ENCODE measurements around the gene KRTAP13-3. TPM values are rescaled to one million over a fixed set of nuclear protein-coding genes. Genes with fewer than 3 reads are reported as not detected.

Gene KRTAP13-3
- total RNA-seq, 1 donor from 2014 or later = not detected

Other genes with a start within 250 kb of the KRTAP13-3 start
- not detected in 2 replicates for gene CLDN8, start 209.8 kb downstream of the KRTAP13-3 start, total RNA-seq
- gene KRTAP24-1, start 143.0 kb downstream of the KRTAP13-3 start, total RNA-seq = not detected in 2 replicates
- not detected in 2 replicates for gene KRTAP25-1, start 136.4 kb downstream of the KRTAP13-3 start, total RNA-seq
- gene KRTAP26-1, start 105.6 kb downstream of the KRTAP13-3 start, total RNA-seq = not detected in 2 replicates
- not detected in 2 replicates for gene KRTAP27-1, start 88.2 kb downstream of the KRTAP13-3 start, total RNA-seq
- gene KRTAP23-1, start 77.3 kb downstream of the KRTAP13-3 start, total RNA-seq = not detected in 2 replicates
- gene KRTAP13-2, start 53.7 kb downstream of the KRTAP13-3 start, total RNA-seq = not detected in 2 replicates
- not detected in 2 replicates for gene KRTAP13-1, start 29.9 kb downstream of the KRTAP13-3 start, total RNA-seq
- not detected in 2 replicates for gene KRTAP13-4, start 4.3 kb upstream of the KRTAP13-3 start, total RNA-seq
- gene KRTAP15-1, start 14.3 kb upstream of the KRTAP13-3 start, total RNA-seq = not detected in 2 replicates
- not detected in 2 replicates for gene KRTAP19-1, start 54.4 kb upstream of the KRTAP13-3 start, total RNA-seq
- not detected in 2 replicates for gene KRTAP19-2, start 61.5 kb upstream of the KRTAP13-3 start, total RNA-seq
- not detected in 2 replicates for gene KRTAP19-3, start 66.1 kb upstream of the KRTAP13-3 start, total RNA-seq
- gene KRTAP19-4, start 71.2 kb upstream of the KRTAP13-3 start, total RNA-seq = not detected in 2 replicates
- not detected in 2 replicates for gene KRTAP19-5, start 76.2 kb upstream of the KRTAP13-3 start, total RNA-seq
- gene KRTAP19-6, start 115.9 kb upstream of the KRTAP13-3 start, total RNA-seq = not detected in 2 replicates
- not detected in 2 replicates for gene KRTAP19-7, start 135.4 kb upstream of the KRTAP13-3 start, total RNA-seq
- not detected in 2 replicates for gene KRTAP22-2, start 164.5 kb upstream of the KRTAP13-3 start, total RNA-seq
- not detected in 2 replicates for gene KRTAP6-3, start 166.5 kb upstream of the KRTAP13-3 start, total RNA-seq
- not detected in 2 replicates for gene KRTAP6-2, start 173.0 kb upstream of the KRTAP13-3 start, total RNA-seq
- gene KRTAP22-1, start 175.2 kb upstream of the KRTAP13-3 start, total RNA-seq = not detected in 2 replicates
- not detected in 2 replicates for gene KRTAP6-1, start 188.0 kb upstream of the KRTAP13-3 start, total RNA-seq
- gene KRTAP20-1, start 190.5 kb upstream of the KRTAP13-3 start, total RNA-seq = not detected in 2 replicates
- gene KRTAP20-4, start 194.7 kb upstream of the KRTAP13-3 start, total RNA-seq = not detected in 2 replicates
- not detected in 2 replicates for gene KRTAP20-2, start 209.3 kb upstream of the KRTAP13-3 start, total RNA-seq
- gene KRTAP20-3, start 216.9 kb upstream of the KRTAP13-3 start, total RNA-seq = not detected in 2 replicates